ENCODE measurements around the gene FABP7. TPM values are rescaled to one million over a fixed set of nuclear protein-coding genes. Genes with fewer than 3 reads are reported as not detected.
A peak's percentile ranks its signal among the peaks of the same experiment; 100 is the strongest.

The FABP7 gene
- total and polyA plus RNA-seq, 2 experiments from 2014 or later, result 6.6 to 15.7 TPM

GRCh38 chr6:122790423-122791309, 11.2 kb downstream of the FABP7 start:
- no peak overlapping the region for H3K27ac Mint-ChIP-seq
- peak; percentile 60 for DNase-seq (ENCODE audit: low spot score)
- H3K36me3 ChIP-seq (ENCODE audit: insufficient read depth), result no peaks in the 10 kb centered on the region

GRCh38 chr6:122791310-122791679, 11.8 kb downstream of the FABP7 start:
- Histone ChIP-seq H3K27ac (ENCODE audit: low read depth) (no peak overlapping the region), H3K79me2 (replicated peaks; ENCODE audit: insufficient read depth) (no peaks in the 10 kb centered on the region), H3F3A (replicated peaks; ENCODE audit: low read depth) (peaks cover 11% of the 10 kb centered on the region; the same call in 1 of the 2 replicates), H3K4me1 (ENCODE audit: insufficient read depth) (peaks cover 39% of the 10 kb centered on the region), H3K4me2 (peak overlapping the region; percentile 78; the same call in 1 of the 2 replicates), H4K20me1 (replicated peaks; ENCODE audit: insufficient read depth) (no peaks in the 10 kb centered on the region), H3K4me3 (0 out of 2 replicates have a peak overlapping the region, but pooled peaks have one; percentile 83), H3K27me3 (ENCODE audit: insufficient read depth) (peaks cover 38% of the 10 kb centered on the region), H2AFZ (no peak overlapping the region), H3K36me3 (ENCODE audit: insufficient read depth) (no peaks in the 10 kb centered on the region), H3K9me2 (ENCODE audit: insufficient read depth) (no peaks in the 10 kb centered on the region)
- Mint-ChIP-seq H3K36me3 (ENCODE audit: low read depth) (no peaks in the 10 kb centered on the region), H3K4me1 (peaks cover 41% of the 10 kb centered on the region), H3K27me3 (ENCODE audit: insufficient read depth, low read depth, poor library complexity) (peaks cover 18% of the 10 kb centered on the region), H3K9me3 (no peaks in the 10 kb centered on the region), H3K27ac (no peak overlapping the region), H3K4me3 (peak overlapping the region; percentile 88; the same call in 2 of the 3 replicates)
- no peak for DNase-seq (ENCODE audit: low spot score)
- ATAC-seq, result no peak
- TF ChIP-seq CREB1 (CRISPR knock-in tag; IDR thresholded peaks at IDR 0.05; ENCODE audit: low read depth) (no peak), CTCF (conservative IDR thresholded peaks at IDR 0.05; ENCODE audit: low read depth in 2 of 2) (no peak)

More at GRCh38 chr6:122790423-122791309, 11.2 kb downstream of the FABP7 start:
- peaks cover 18% of the 10 kb centered on the region for H3K27me3 Mint-ChIP-seq (ENCODE audit: insufficient read depth, low read depth, poor library complexity)
- H3K79me2 ChIP-seq (replicated peaks; ENCODE audit: insufficient read depth), result no peaks in the 10 kb centered on the region
- peaks cover 38% of the 10 kb centered on the region for H3K27me3 ChIP-seq (ENCODE audit: insufficient read depth)
- H3K4me3 ChIP-seq, result peak overlapping the region; percentile 83
- peaks cover 45% of the 10 kb centered on the region for H3K4me1 ChIP-seq (ENCODE audit: insufficient read depth)
- peak overlapping the region; percentile 95 for H2AFZ ChIP-seq
- peak overlapping the region; percentile 88 for H3K4me3 Mint-ChIP-seq
- H3K4me1 Mint-ChIP-seq, result peaks cover 47% of the 10 kb centered on the region
- no peak for TF ChIP-seq ETS1 (IDR thresholded peaks at IDR 0.05)
- no peak for TF ChIP-seq POLR2AphosphoS5 (IDR thresholded peaks at IDR 0.05; ENCODE audit: low read depth)
- TF ChIP-seq, protein P1, sequence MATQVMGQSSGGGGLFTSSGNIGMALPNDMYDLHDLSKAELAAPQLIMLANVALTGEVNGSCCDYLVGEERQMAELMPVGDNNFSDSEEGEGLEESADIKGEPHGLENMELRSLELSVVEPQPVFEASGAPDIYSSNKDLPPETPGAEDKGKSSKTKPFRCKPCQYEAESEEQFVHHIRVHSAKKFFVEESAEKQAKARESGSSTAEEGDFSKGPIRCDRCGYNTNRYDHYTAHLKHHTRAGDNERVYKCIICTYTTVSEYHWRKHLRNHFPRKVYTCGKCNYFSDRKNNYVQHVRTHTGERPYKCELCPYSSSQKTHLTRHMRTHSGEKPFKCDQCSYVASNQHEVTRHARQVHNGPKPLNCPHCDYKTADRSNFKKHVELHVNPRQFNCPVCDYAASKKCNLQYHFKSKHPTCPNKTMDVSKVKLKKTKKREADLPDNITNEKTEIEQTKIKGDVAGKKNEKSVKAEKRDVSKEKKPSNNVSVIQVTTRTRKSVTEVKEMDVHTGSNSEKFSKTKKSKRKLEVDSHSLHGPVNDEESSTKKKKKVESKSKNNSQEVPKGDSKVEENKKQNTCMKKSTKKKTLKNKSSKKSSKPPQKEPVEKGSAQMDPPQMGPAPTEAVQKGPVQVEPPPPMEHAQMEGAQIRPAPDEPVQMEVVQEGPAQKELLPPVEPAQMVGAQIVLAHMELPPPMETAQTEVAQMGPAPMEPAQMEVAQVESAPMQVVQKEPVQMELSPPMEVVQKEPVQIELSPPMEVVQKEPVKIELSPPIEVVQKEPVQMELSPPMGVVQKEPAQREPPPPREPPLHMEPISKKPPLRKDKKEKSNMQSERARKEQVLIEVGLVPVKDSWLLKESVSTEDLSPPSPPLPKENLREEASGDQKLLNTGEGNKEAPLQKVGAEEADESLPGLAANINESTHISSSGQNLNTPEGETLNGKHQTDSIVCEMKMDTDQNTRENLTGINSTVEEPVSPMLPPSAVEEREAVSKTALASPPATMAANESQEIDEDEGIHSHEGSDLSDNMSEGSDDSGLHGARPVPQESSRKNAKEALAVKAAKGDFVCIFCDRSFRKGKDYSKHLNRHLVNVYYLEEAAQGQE (IDR thresholded peaks at IDR 0.05; ENCODE audit: unreplicated experiment), result no peak
- no peak for TF ChIP-seq NANOG (IDR thresholded peaks at IDR 0.05; ENCODE audit: borderline replicate concordance)
- TF ChIP-seq EZH2 (IDR thresholded peaks at IDR 0.05; ENCODE audit: low read depth, unreplicated experiment), result no peak
- no peak for TF ChIP-seq EZH2phosphoT487 (IDR thresholded peaks at IDR 0.05; ENCODE audit: unreplicated experiment)
- TF ChIP-seq STAT1 (IDR thresholded peaks at IDR 0.05; ENCODE audit: unreplicated experiment), result no peak
- peak overlapping the region; percentile 78 for H3K4me2 ChIP-seq
- H3F3A ChIP-seq (replicated peaks; ENCODE audit: low read depth), result peaks cover 11% of the 10 kb centered on the region; the same call in 1 of the 2 replicates
- no peaks in the 10 kb centered on the region for H3K36me3 Mint-ChIP-seq (ENCODE audit: low read depth)
- H3K9me3 Mint-ChIP-seq, result no peaks in the 10 kb centered on the region
- ATAC-seq, result peak; percentile 12
- H3K9me2 ChIP-seq (ENCODE audit: insufficient read depth), result no peaks in the 10 kb centered on the region
- no peaks in the 10 kb centered on the region for H4K20me1 ChIP-seq (replicated peaks; ENCODE audit: insufficient read depth)
- peak overlapping the region; percentile 47 for H3K27ac ChIP-seq (ENCODE audit: low read depth)

Measured in GM23338 (cell line).